Body of pancreas (tissue), 4 donors: ENCODE data around the gene RGL3.
"Not testable (repeated sequence)": the region's sequence is repeated elsewhere in the genome, so short reads cannot be mapped to it uniquely, and the experiment has no call there.

Experiments used
- POLR2A ChIP-seq, 3 donors: fragments of 450-650 bp; IDR thresholded peaks; one replicate each; pipeline ENCODE4 v1.6.1; 2016; ENCODE audit warnings: antibody characterized with exemption in 3 of 3, mild to moderate bottlenecking in 2 of 3
- TF ChIP-seq, protein P1 (sequence below), 7 experiments: fragments of 450-650 bp in 4 of 7; fragments of 200-600 bp in 3 of 7; sonication (generic) in 3 of 7; IDR thresholded peaks; one replicate each; pipeline ENCODE4 v1.5.1; 2016 to 2019; ENCODE audit warnings: antibody characterized with exemption in 7 of 7

DNA sequence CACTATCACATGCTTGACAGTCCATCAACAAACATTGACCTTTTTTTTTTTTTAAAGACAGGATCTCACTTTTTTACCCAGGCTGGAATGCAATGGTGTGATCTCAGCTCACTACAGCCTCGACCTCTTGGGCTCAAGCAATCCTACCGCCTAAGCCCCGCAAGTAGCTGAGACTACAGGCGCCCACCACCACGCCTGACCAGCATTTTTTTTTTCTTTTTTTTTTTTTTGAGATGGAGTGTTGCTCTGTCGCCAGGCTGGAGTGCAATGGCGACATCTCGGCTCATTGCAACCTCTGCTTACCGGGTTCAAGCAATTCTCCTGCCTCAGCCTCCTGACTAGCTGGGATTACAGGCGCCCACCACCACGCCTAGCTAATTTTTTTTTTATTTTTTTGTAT is 39.8 kb upstream of the RGL3 start:
- TF ChIP-seq, protein P1, sequence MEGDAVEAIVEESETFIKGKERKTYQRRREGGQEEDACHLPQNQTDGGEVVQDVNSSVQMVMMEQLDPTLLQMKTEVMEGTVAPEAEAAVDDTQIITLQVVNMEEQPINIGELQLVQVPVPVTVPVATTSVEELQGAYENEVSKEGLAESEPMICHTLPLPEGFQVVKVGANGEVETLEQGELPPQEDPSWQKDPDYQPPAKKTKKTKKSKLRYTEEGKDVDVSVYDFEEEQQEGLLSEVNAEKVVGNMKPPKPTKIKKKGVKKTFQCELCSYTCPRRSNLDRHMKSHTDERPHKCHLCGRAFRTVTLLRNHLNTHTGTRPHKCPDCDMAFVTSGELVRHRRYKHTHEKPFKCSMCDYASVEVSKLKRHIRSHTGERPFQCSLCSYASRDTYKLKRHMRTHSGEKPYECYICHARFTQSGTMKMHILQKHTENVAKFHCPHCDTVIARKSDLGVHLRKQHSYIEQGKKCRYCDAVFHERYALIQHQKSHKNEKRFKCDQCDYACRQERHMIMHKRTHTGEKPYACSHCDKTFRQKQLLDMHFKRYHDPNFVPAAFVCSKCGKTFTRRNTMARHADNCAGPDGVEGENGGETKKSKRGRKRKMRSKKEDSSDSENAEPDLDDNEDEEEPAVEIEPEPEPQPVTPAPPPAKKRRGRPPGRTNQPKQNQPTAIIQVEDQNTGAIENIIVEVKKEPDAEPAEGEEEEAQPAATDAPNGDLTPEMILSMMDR (IDR thresholded peaks at IDR 0.05), result not testable (repeated sequence)
- TF ChIP-seq POLR2A (IDR thresholded peaks at IDR 0.05), result not testable (repeated sequence)
